ENCODE data around the gene ATN1.
A peak's percentile ranks its signal among the peaks of the same experiment; 100 is the strongest.

ATN1 gene

DNA sequence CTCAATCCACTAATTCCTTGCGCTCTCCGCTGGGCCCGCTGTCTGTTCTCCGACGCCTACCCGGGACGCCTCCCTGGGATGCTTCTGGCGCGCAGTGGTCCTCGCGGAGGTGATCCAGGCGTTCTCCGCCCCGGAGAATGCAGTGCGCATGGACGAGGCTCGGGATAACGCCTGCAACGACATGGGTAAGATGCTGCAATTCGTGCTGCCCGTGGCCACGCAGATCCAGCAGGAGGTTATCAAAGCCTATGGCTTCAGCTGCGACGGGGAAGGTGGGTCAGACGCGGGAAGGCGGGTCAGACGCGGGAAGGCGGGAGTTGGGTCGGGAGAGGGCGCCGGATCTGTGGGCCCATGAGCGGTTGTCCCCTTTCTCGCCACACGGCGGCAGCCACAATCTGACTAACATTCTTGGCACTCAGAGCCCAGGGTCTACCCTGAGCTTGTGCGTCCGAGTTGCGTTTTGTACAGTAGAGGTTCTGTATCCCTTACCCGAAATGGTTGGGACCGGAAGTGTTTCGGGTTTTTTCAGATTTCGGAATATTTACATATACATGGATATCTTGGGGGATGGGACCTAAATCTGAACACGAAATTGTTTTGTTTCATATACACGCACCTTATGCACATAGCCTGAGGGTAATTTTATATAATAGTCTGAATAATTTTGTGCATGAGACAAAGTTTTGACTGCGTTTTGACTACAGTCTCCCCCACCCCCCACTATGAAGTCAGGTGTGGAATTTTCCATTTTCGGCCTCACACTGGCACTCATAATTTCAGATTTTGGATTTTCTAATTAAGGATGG is 16.8 kb downstream of the ATN1 start:
- DNase-seq = peak; percentile 61 to 94 (median 77)

GRCh38 chr12:6945613-6946012 is 17.9 kb downstream of the ATN1 start:
- DNase-seq = no peak

DNA sequence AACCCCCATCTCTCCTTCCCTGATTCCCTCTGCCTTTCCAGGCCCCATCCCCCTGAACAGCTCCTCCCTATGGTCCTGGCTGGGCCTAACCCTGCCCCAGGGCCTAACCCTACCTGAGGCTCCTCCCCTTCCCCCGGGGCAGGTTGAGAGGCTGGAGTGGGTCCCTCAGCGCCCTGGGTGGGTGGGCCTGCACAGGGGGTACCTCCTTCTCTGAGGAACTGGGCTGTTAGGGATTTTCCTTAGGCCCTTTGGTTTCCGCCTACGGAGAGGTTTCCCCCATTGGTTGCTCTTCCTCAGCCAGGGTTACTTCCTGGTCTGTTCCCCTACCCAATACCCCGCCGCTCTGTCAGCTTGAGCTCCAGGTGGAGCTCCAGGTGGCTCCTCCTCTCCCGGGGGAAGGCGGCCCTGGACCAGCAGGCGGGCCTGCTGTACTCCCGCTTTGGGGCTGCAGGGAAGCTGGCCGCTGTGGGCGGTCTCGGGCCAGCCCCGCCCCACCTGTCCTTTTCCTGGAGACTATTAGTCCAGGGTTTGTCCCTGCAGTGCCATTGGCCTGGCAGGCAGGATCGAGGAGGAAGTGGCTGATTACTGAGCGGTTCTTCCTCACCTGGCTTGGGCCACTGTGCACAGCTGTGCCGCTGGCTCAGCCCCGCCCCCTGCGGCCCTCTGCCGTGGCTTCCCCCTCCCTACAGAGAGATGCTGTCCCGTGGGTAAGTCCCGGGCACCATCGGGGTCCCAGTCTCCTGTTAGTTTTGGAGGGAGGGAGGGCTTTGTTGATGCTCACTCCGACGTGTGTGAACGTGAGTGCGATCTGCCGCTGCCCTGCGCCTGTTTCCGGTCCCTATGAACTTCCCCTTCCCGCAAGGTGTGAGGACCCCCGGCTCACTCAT is 18.5 kb downstream of the ATN1 start:
- peak; percentile 32 to 69 (median 57) for DNase-seq

DNA sequence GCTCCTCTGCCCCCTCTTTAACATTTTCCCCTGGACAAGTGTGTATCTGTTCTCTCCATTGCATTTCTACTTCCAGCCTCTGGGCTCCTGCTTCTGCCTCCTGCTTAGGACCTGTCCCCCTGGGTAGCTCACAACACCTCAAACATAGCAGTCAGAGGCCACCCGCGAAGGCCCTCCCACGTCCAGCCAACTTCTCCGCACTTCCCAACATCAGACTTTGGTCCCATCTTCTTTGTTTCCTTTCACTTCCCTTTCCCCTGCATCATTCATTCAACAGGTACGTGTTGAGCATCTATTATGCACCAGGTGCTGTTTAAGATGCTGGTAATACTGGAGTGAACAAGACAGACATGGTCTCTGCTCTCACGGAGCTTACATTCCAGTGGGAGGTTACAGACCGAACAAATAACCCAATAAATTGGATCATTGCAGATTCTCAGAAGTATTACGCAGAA is 19.2 kb downstream of the ATN1 start:
- DNase-seq = no peak

DNA sequence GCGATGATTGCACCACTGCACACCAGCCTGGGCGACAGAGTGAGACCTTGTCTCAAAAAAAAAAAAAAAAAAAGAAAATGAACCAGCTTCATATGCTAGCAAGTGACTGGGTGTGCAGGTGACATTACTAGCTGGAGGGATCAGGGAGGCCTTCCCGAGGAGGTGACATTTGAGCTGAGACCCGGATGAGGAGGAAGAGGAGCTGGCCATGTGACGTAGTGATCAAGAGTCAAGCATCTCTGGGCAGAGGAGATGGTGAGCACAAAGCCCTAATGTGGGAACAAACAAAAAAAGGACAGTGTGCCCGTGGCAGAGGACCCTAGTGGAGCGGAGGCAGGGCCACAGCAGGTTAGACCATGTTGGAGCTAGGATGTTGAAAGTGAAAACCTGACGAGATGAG is 19.9 kb downstream of the ATN1 start:
- no peak for DNase-seq

GRCh38 chr12:6948873-6949594 is 21.3 kb downstream of the ATN1 start:
- DNase-seq = peak in 1 of 5 experiments; percentile 70

DNA sequence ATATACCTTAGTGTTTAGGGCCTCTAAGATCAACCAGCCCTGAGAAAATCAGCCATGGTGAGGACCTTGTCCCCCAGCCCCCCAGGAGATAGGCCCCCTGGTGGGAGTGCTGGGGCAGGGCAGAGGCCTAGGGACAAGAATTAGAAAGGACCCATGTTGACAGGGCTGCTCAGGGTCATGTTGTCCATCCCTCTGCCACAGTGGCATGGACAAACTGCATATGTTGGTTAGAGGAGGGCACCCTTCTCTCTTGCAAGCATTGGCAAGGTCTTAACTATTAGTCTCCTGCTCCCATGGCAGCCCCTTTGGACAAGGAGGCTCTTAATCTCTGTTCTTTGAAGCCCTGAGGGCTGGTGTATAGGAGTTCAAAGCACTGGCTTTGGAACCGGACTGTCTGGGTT is 22.6 kb downstream of the ATN1 start:
- peak in 1 of 5 experiments; percentile 70 for DNase-seq

DNA sequence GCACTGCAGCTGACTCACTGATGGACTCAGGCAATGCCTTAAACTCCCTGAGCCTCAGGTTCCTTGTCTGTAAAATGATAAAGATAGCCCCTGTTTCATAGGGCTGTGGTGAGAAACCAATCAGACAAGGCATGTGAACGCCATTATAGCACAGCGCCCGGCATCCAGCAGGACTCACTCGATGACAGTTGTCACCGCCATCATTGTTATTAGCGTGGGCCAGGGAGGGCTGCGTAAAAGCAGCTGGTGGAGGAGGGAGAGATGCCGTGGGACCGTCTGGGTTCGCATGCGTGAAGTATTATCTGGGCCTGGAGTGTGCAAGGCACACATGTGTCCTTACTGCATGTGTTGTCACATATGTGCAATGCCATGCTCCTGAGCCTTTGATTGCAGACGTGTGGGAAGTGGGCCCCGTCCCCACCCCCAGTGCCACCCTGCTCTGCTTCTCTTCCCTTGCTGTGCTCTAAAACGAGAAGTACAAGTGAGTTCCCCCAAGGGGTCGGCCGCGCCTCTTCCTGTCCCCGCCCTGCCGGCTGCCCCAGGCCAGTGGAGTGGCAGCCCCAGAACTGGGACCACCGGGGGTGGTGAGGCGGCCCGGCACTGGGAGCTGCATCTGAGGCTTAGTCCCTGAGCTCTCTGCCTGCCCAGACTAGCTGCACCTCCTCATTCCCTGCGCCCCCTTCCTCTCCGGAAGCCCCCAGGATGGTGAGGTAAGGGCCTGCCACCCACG is 23.2 kb downstream of the ATN1 start, which contains the start of gene PTPN6:
TSS of gene PTPN6 (plus strand) at position 546 of the 730 bp plus-strand sequence. CDS start at position 703, 157 bp downstream.
- peak in 2 of 5 experiments; percentile 35 to 80 for DNase-seq

DNA sequence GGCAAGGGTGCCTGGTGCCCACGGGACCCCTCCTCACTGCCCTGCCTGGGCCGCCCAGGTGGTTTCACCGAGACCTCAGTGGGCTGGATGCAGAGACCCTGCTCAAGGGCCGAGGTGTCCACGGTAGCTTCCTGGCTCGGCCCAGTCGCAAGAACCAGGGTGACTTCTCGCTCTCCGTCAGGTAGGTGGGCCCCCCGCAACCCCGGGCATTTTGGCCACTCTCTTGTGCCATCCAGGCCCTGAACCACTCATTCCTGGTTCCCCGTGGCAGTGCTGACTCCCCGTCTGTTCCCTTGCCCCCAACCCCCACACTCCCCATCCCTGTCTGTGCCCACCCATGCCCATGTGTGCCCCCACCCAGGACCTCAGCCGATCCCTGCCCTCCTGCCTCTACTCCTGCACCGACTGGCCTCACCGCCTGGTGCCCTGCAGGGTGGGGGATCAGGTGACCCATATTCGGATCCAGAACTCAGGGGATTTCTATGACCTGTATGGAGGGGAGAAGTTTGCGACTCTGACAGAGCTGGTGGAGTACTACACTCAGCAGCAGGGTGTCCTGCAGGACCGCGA is 23.9 kb downstream of the ATN1 start:
- DNase-seq = peak in 1 of 5 experiments; percentile 53

GRCh38 chr12:6952121-6952862 is 24.5 kb downstream of the ATN1 start:
- DNase-seq = peak in 1 of 5 experiments; percentile 45

GRCh38 chr12:6952863-6953441 is 25.2 kb downstream of the ATN1 start:
- no peak for DNase-seq

- DNase-seq = peak in 4 of 5 experiments; percentile 67 to 81 (median 74)
These were observed 25.9 kb downstream of the ATN1 start for GRCh38 chr12:6953442-6954315.

DNA sequence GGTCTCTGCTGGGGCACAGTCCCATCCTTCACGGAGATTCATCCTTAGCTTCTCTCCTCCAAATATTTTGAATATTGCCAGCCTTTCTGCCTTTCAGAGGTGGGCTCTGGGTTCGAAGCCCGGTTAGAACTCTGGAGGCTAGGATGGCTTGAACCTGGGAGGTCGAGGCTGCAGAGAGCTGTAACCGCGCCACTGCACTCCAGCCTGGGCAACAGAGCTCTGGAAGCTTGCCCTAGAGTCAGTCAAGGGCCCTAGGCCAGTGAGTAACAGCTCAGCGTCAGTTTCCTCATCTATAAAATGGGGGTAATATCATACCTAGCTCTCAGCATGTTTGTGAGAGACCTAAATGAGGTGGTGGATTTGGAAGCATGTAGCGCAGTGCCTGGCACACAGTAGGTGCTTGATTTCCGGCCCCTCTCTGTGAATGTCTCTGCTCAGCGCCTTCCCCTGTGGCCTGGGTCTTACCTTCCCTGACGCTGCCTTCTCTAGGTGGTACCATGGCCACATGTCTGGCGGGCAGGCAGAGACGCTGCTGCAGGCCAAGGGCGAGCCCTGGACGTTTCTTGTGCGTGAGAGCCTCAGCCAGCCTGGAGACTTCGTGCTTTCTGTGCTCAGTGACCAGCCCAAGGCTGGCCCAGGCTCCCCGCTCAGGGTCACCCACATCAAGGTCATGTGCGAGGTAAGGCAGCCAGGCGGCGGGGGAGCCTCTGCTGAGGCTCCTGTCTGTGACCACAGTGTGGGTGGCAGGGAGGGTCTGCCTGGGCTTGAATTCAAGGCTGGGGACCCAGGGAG is 26.8 kb downstream of the ATN1 start:
- peak in 1 of 5 experiments; percentile 38 for DNase-seq

- DNase-seq = no peak
These were observed 27.6 kb downstream of the ATN1 start for GRCh38 chr12:6955108-6956020.

DNA sequence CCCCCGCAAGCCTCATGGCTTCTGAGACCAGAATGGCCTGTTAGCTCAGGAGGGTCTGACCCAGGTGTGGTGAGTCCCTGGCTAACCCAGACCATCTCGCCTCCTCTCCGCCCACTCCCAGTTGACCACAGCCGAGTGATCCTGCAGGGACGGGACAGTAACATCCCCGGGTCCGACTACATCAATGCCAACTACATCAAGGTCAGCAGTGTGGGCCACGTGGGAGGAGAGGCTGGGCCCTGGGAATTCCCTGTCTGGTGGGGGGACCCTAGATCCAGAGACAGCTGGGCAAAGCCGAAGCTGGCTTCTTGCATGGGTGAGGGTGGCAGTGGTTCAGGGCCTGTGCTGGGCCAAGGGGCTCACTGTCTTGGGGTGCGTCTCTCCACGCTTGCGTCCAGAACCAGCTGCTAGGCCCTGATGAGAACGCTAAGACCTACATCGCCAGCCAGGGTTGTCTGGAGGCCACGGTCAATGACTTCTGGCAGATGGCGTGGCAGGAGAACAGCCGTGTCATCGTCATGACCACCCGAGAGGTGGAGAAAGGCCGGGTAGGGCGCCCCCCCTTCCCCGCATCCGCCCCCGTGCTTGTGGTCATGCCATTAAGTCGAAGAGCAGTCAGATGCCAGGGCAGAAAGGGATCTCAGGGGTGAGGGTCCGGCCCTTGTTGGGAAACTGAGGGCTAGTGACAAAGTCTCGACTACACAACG is 28.4 kb downstream of the ATN1 start:
- DNase-seq = peak in 2 of 5 experiments; percentile 51 to 57

GRCh38 chr12:6957151-6957701 is 29.5 kb downstream of the ATN1 start:
- peak in 2 of 5 experiments; percentile 69 to 77 for DNase-seq

All from T-helper 2 cell (primary cell).